H9 (cell line): ENCODE results near the gene ATRIP. TPM values are rescaled to one million over a fixed set of nuclear protein-coding genes. Genes with fewer than 3 reads are reported as not detected.

Experiments
- DNase-seq: peaks from one replicate; pipeline ENCODE4 v3.0.0-alpha.2; 2017
- H2AFZ ChIP-seq: one replicate; pipeline ENCODE4 v1.6.1; 2013; ENCODE audit warnings: mild to moderate bottlenecking, low read length, control low read depth, moderate library complexity
- H2AK5ac ChIP-seq: 2 replicates; pipeline ENCODE4 v1.6.1; 2013; ENCODE audit warnings: low read length, control low read depth, mixed read lengths; ENCODE audit not compliant: insufficient read length
- H2BK120ac ChIP-seq: one replicate; pipeline ENCODE4 v1.6.1; 2013; ENCODE audit warnings: low read depth, mild to moderate bottlenecking, low read length, control low read depth, inconsistent platforms; ENCODE audit not compliant: poor library complexity, severe bottlenecking
- H2BK12ac ChIP-seq: 2 replicates; pipeline ENCODE4 v1.6.1; 2013; ENCODE audit warnings: low read length, control low read depth, mixed read lengths, low read depth; ENCODE audit not compliant: insufficient read length
- H2BK15ac ChIP-seq: 2 replicates; pipeline ENCODE4 v1.6.1; 2013; ENCODE audit warnings: low read depth, low read length, control low read depth
- H2BK20ac ChIP-seq: one replicate; pipeline ENCODE4 v1.6.1; 2013; ENCODE audit warnings: low read depth, mild to moderate bottlenecking, low read length, control low read depth, inconsistent platforms; ENCODE audit not compliant: poor library complexity, severe bottlenecking
- H2BK5ac ChIP-seq: 2 replicates; pipeline ENCODE4 v1.6.1; 2013; ENCODE audit warnings: low read length, control low read depth, mixed read lengths; ENCODE audit not compliant: insufficient read length
- H3K14ac ChIP-seq: 2 replicates; pipeline ENCODE4 v1.6.1; 2013; ENCODE audit warnings: low read length, control low read depth; ENCODE audit not compliant: insufficient read depth
- H3K18ac ChIP-seq: 2 replicates; pipeline ENCODE4 v1.6.1; 2013; ENCODE audit warnings: low read depth, mild to moderate bottlenecking, mixed read lengths, low read length, control low read depth; ENCODE audit not compliant: insufficient read length
- H3K23ac ChIP-seq: 2 replicates; pipeline ENCODE4 v1.6.1; 2013; ENCODE audit warnings: low read length, control low read depth, mixed read lengths, low read depth; ENCODE audit not compliant: insufficient read length
- H3K23me2 ChIP-seq: 2 replicates; pipeline ENCODE4 v1.6.1; 2013; ENCODE audit warnings: low read depth, mild to moderate bottlenecking, mixed read lengths, low read length, control low read depth; ENCODE audit not compliant: insufficient read length, poor library complexity, severe bottlenecking
- H3K27ac ChIP-seq: 2 replicates; pipeline ENCODE4 v1.5.1; 2013; ENCODE audit warnings: low read length, control low read depth, mixed read lengths, low read depth; ENCODE audit not compliant: insufficient read length
- H3K27me3 ChIP-seq: 2 replicates; pipeline ENCODE4 v1.6.1; 2013; ENCODE audit warnings: low read length, control low read depth, inconsistent platforms; ENCODE audit not compliant: insufficient read depth
- H3K4ac ChIP-seq: 2 replicates; pipeline ENCODE4 v1.6.1; 2013; ENCODE audit warnings: low read depth, mild to moderate bottlenecking, control low read depth, inconsistent platforms, low read length, moderate library complexity
- H3K4me1 ChIP-seq: 2 replicates; pipeline ENCODE4 v1.6.1; 2013; ENCODE audit warnings: low read length, control low read depth, inconsistent platforms; ENCODE audit not compliant: insufficient read depth
- H3K4me2 ChIP-seq: 2 replicates; pipeline ENCODE4 v1.6.1; 2013; ENCODE audit warnings: low read length, control low read depth, mixed read lengths; ENCODE audit not compliant: insufficient read length, insufficient read depth
- H3K56ac ChIP-seq: 2 replicates; pipeline ENCODE4 v1.6.1; 2013; ENCODE audit warnings: low read depth, mild to moderate bottlenecking, mixed read lengths, low read length, control low read depth; ENCODE audit not compliant: insufficient read length
- H3K79me1 ChIP-seq: 2 replicates; pipeline ENCODE4 v1.6.1; 2013; ENCODE audit warnings: low read depth, mild to moderate bottlenecking, moderate library complexity, low read length, control low read depth, inconsistent platforms; ENCODE audit not compliant: insufficient read depth, poor library complexity, severe bottlenecking
- H3K79me2 ChIP-seq: 2 replicates; pipeline ENCODE4 v1.6.1; 2013; ENCODE audit warnings: low read length, control low read depth, inconsistent platforms; ENCODE audit not compliant: insufficient read depth
- H3K9ac ChIP-seq: 2 replicates; pipeline ENCODE4 v1.6.1; 2013; ENCODE audit warnings: low read length, control low read depth, mixed read lengths; ENCODE audit not compliant: insufficient read length; ENCODE audit errors: extremely low read depth
- H3K9me3 ChIP-seq: one replicate; pipeline ENCODE4 v1.6.1; 2013; ENCODE audit warnings: low read depth, low read length, inconsistent platforms; ENCODE audit not compliant: control insufficient read depth
- H3T11ph ChIP-seq: one replicate; pipeline ENCODE4 v1.6.1; 2013; ENCODE audit warnings: mild to moderate bottlenecking, low read length, control low read depth, inconsistent platforms
- H4K20me1 ChIP-seq: one replicate; pipeline ENCODE4 v1.6.1; 2013; ENCODE audit not compliant: control insufficient read depth, insufficient read length, insufficient read depth
- H4K5ac ChIP-seq: 2 replicates; pipeline ENCODE4 v1.6.1; 2013; ENCODE audit warnings: low read depth, mild to moderate bottlenecking, mixed read lengths, low read length, control low read depth; ENCODE audit not compliant: insufficient read length
- H4K8ac ChIP-seq: replicated peaks from 2 replicates; pipeline ENCODE4 v1.6.1; 2013; ENCODE audit warnings: low read length, control low read depth, mixed read lengths, low read depth; ENCODE audit not compliant: insufficient read length
- H4K91ac ChIP-seq: 2 replicates; pipeline ENCODE4 v1.6.1; 2013; ENCODE audit warnings: low read depth, mild to moderate bottlenecking, moderate library complexity, mixed read lengths, low read length, control low read depth; ENCODE audit not compliant: insufficient read length
- H3K27ac Mint-ChIP-seq, 3 experiments: 2 replicates in 2 of 3; 3 replicates in 1 of 3; pipeline ENCODE4 v1.8.0; 2020 to 2021; ENCODE audit warnings: mixed read lengths in 3 of 3, mild to moderate bottlenecking in 1 of 3, moderate library complexity in 1 of 3
- H3K27me3 Mint-ChIP-seq: 2 replicates; pipeline ENCODE4 v1.8.0; 2021; ENCODE audit warnings: low read depth, mild to moderate bottlenecking, moderate library complexity, mixed read lengths
- H3K36me3 Mint-ChIP-seq, 3 experiments: 2 replicates in 2 of 3; 3 replicates in 1 of 3; pipeline ENCODE4 v1.8.0; 2020 to 2021; ENCODE audit warnings: low read depth in 3 of 3, mixed read lengths in 3 of 3; ENCODE audit not compliant: insufficient read depth in 1 of 3
- H3K4me1 Mint-ChIP-seq, 2 experiments: 2 replicates each; pipeline ENCODE4 v1.8.0; 2020; ENCODE audit warnings: mixed read lengths in 2 of 2
- H3K4me3 Mint-ChIP-seq, 2 experiments: 2 replicates in 1 of 2; 3 replicates in 1 of 2; pipeline ENCODE4 v1.8.0; 2020 to 2021; ENCODE audit warnings: mild to moderate bottlenecking in 2 of 2, mixed read lengths in 2 of 2, moderate library complexity in 1 of 2
- H3K9me3 Mint-ChIP-seq, 2 experiments: 2 replicates in 1 of 2; 3 replicates in 1 of 2; pipeline ENCODE4 v1.8.0; 2020; ENCODE audit warnings: mild to moderate bottlenecking in 2 of 2, mixed read lengths in 2 of 2, moderate library complexity in 1 of 2
- WGBS: extraction: QIAGEN DNeasy Blood & Tissue Kit; methylation state at CpG from one replicate; pipeline ENCODE4 v1.1.7; 2013; ENCODE audit warnings: missing lambda C conversion rate, low lambda C conversion rate, mixed read lengths; ENCODE audit not compliant: insufficient read length; ENCODE audit errors: extremely low coverage; 5-methylcytosine and 5-hydroxymethylcytosine counted together
- total RNA-seq: library from RNA; stranded (reverse); gene quantifications from 2 replicates; pipeline ENCODE4 v1.2.1, GENCODE V29; 2021
- TF ChIP-seq, protein P1 (sequence below): fragments of 200-600 bp; sonication (generic); conservative IDR thresholded peaks from 3 replicates; pipeline ENCODE4 v1.8.0; 2021; ENCODE audit warnings: antibody characterized with exemption, mild to moderate bottlenecking

The ATRIP gene
- total RNA-seq, 1 experiment from 2014 or later, result 16.3 TPM

GRCh38 chr3:48425281-48425812 lies 21.2 kb upstream of the ATRIP start:
- peaks cover 9% of the 10 kb centered on the region; the same call in 1 of the 2 replicates for H3K4me1 ChIP-seq
- H2AFZ ChIP-seq, result no peak overlapping the region
- H4K5ac ChIP-seq, result no peak overlapping the region
- H3K14ac ChIP-seq, result no peak overlapping the region
- no peak overlapping the region for H3K4me2 ChIP-seq
- DNase-seq, result no peak
- H4K91ac ChIP-seq, result no peak overlapping the region
- H3K9ac ChIP-seq, result no peak overlapping the region
- H2AK5ac ChIP-seq, result no peak overlapping the region
- H4K20me1 ChIP-seq, result no peaks in the 10 kb centered on the region
- no peak overlapping the region; a peak in 2 of 5 replicates for H3K4me3 Mint-ChIP-seq
- no peak overlapping the region for H3K23ac ChIP-seq
- WGBS, result no CpG with 5 or more reads among the region's 13 CpGs
- H3K27ac Mint-ChIP-seq, result peak overlapping the region; percentile 6 to 94 (median 78); a peak in 4 of 7 replicates
- H2BK12ac ChIP-seq, result no peak overlapping the region
- no peaks in the 10 kb centered on the region for H3K9me3 Mint-ChIP-seq
- H3K36me3 Mint-ChIP-seq, result peaks cover 12 to 36% (median 32%) of the 10 kb centered on the region in 3 experiments; a peak in 6 of 7 replicates
- no peak overlapping the region for H3T11ph ChIP-seq
- H3K79me2 ChIP-seq, result peaks cover 35% of the 10 kb centered on the region; the same call in 1 of the 2 replicates
- H3K56ac ChIP-seq, result no peak overlapping the region
- H3K27ac ChIP-seq, result no peak overlapping the region
- no peak overlapping the region for H4K8ac ChIP-seq
- peaks cover 32 to 37% of the 10 kb centered on the region in 2 experiments for H3K4me1 Mint-ChIP-seq
- H3K79me1 ChIP-seq, result no peaks in the 10 kb centered on the region
- H3K27me3 Mint-ChIP-seq, result no peaks in the 10 kb centered on the region
- H2BK5ac ChIP-seq, result no peak overlapping the region
- peaks cover 13% of the 10 kb centered on the region for H3K23me2 ChIP-seq
- H2BK20ac ChIP-seq, result no peak overlapping the region
- H2BK120ac ChIP-seq, result no peak overlapping the region
- H3K9me3 ChIP-seq, result no peaks in the 10 kb centered on the region
- no peak overlapping the region for H2BK15ac ChIP-seq
- no peaks in the 10 kb centered on the region for H3K27me3 ChIP-seq
- no peak overlapping the region for H3K18ac ChIP-seq
- TF ChIP-seq, protein P1, sequence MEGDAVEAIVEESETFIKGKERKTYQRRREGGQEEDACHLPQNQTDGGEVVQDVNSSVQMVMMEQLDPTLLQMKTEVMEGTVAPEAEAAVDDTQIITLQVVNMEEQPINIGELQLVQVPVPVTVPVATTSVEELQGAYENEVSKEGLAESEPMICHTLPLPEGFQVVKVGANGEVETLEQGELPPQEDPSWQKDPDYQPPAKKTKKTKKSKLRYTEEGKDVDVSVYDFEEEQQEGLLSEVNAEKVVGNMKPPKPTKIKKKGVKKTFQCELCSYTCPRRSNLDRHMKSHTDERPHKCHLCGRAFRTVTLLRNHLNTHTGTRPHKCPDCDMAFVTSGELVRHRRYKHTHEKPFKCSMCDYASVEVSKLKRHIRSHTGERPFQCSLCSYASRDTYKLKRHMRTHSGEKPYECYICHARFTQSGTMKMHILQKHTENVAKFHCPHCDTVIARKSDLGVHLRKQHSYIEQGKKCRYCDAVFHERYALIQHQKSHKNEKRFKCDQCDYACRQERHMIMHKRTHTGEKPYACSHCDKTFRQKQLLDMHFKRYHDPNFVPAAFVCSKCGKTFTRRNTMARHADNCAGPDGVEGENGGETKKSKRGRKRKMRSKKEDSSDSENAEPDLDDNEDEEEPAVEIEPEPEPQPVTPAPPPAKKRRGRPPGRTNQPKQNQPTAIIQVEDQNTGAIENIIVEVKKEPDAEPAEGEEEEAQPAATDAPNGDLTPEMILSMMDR, result no peak
- no peak overlapping the region for H3K4ac ChIP-seq
